HG02763 (cell line): ENCODE measurements around the gene SEC24C.

Experiments used
- ATAC-seq: cut with Tn5 transposase; IDR thresholded peaks from one replicate; pipeline ENCODE4 v1.9.1; 2021; ENCODE audit warnings: mild to moderate bottlenecking, moderate library complexity; ENCODE audit not compliant: unreplicated experiment

SEC24C gene

GRCh38 chr10:73809061-73809818 lies 65.1 kb downstream of the SEC24C start:
- ATAC-seq, result no peak

DNA sequence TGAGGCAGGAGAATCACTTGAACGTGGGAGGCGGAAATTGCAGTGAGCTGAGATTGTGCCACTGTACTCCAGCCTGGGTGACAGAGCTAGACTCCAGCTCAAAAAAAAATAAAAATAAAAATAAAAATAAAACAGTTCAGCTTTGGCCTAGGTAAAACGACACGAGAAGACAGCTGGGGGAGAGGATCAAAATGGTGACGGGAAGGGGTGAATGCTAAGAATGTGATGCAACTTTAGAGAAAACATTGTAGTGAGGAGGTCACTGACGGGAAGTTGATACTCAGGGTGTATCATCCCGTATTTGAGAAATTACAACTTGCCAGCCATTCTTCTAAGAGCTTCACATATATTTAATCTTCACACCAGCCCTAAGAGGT lies 66.2 kb downstream of the SEC24C start:
- no peak for ATAC-seq

- peak; percentile 26 for ATAC-seq
Observed at GRCh38 chr10:73810735-73811465, 66.7 kb downstream of the SEC24C start.

DNA sequence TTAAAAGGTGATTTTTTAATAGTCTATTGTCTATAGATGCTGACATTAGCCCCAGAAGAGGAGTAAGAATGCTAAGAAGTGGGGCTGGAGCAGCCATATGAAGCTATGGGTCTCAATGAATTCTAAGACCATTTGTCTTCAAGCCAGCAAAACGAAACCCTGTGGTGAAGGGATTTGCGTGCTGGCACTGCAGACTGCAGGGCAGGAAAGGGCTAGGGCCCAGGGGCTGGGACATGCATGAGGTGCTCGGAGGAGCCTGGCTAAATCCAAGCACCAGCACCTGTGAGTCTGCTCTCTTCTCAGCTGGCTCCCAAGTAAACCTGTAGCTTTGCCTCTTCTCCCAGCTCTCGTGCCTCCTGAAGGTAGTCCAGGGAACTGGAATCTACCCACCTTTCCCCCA lies 68.5 kb downstream of the SEC24C start:
- no peak for ATAC-seq

- ATAC-seq, result no peak
Observed at GRCh38 chr10:73813333-73813732, 69.2 kb downstream of the SEC24C start.

DNA sequence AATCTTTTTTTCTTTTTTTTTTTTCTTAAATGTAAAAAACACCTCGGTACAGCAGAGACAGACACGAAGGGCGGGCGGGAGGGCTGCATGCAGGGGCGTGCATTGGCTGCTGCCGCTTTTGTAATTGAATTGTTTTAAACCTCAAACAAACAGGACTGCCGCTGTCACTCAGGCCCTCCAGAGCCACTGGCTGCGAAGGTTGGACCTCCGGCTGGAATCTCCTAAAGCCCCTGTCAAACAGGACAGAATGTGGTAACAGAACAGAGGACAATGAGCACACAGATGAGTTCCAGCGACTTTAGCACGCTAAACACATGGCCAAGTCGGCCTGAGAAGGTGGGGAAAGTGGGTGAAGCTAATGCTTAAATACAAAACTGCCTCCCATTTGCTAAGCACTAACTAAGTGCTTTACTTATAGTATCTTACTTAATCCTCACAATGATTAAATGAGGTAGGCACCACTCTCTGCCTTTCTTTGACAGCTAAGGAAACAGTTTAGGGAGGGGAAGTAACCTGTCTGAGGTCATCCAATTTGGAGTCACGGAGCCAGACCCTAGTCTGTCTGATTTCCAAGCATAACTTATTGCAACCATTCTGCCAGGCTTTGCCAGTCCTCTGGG lies 70.2 kb downstream of the SEC24C start:
- ATAC-seq, result no peak

DNA sequence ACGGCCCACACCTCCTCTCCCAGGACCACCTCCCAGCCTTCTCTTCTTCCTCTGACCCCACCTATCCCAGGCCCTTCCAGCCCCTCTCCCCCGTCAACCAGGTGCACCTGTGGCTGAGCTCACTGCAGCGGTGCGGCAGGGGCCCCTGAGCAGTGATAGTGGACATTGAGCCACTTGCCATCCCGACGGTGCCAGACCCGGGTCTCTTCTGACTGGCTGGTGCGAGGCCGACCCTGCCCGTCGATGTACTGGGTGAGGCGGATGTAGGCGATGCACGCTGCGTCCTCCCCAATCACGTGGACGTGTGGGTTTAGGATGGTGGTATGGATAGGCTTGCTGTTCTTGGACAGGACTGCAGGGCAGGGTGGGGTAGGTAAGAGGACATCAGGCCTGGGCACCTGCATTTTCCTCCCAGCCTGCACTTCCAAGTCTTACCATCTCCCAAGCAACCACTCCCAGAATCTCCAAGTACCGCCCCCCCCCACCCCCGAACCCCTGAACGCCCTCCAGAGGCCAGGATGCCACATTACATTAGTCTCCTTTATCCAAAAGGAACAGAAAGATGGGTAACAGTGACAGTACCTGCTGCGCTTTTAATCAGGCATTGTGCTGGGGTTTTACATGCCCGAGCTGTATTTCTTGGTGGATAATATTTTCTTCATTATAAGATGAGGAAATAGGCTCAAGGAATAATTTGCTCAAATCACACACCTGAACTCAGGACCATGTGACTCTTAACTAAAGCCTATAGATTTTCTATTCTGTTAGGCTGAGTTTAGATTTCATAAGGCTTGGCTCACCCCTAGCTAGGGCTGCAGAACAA lies 70.9 kb downstream of the SEC24C start:
- ATAC-seq, result no peak

- no peak for ATAC-seq
Observed at GRCh38 chr10:73815719-73816030, 71.5 kb downstream of the SEC24C start.

- ATAC-seq, result no peak
Observed at GRCh38 chr10:73816917-73817729, 73.0 kb downstream of the SEC24C start.

GRCh38 chr10:73817826-73818225 lies 73.7 kb downstream of the SEC24C start:
- no peak for ATAC-seq

GRCh38 chr10:73818402-73818801 lies 74.2 kb downstream of the SEC24C start:
- no peak for ATAC-seq

DNA sequence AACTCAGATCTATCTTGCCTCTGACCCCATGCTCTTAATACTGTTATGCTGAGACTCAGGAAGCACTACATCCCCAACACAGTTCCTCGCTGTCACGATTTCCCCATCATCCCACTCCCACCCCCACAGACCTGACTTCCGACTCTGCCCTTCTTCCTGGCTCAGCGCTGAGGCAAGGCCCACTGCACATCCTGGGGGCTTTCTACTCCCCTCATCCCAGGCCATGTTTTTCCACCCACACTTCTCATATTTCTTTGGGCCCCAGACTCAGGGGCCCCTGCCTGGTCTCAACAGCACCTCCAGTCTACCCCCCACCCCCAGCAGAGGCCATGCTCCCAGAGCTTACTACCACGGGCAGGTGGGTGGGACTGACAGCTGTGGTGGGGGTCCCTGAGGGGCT lies 74.9 kb downstream of the SEC24C start:
- ATAC-seq, result no peak

GRCh38 chr10:73819513-73820093 lies 75.4 kb downstream of the SEC24C start:
- no peak for ATAC-seq
